ENCODE measurements around the gene RCE1. TPM values are rescaled to one million over a fixed set of nuclear protein-coding genes. Genes with fewer than 3 reads are reported as not detected.

Gene RCE1
- total RNA-seq, 1 donor from 2014 or later, result 5.6 TPM

- DNase-seq (ENCODE audit: missing footprints) (no peak), ATAC-seq (no peak)
- intact Hi-C loops (cut with DNase I), result no loop called here
Observed at GRCh38 chr11:66879999-66880398, 36.8 kb downstream of the RCE1 start.

GRCh38 chr11:66880496-66881450 is 37.5 kb downstream of the RCE1 start:
- ATAC-seq (peak; percentile 29), DNase-seq (ENCODE audit: missing footprints) (no peak)
- intact Hi-C loops (cut with DNase I), result no loop called here

GRCh38 chr11:66881451-66881835 is 38.2 kb downstream of the RCE1 start:
- no peak for ATAC-seq
- intact Hi-C loops (cut with DNase I), result no loop called here
- no peak for DNase-seq (ENCODE audit: missing footprints)

GRCh38 chr11:66881927-66882452 is 38.7 kb downstream of the RCE1 start:
- ATAC-seq (no peak), DNase-seq (ENCODE audit: missing footprints) (no peak)
- intact Hi-C loops (cut with DNase I), result no loop called here

- no peak for ATAC-seq
Observed at GRCh38 chr11:66882561-66883015, 39.3 kb downstream of the RCE1 start.

GRCh38 chr11:66883016-66883965 is 40.0 kb downstream of the RCE1 start:
- DNase-seq (ENCODE audit: missing footprints), result no peak
- intact Hi-C loops (cut with DNase I), result no loop called here
- no peak for ATAC-seq

More at GRCh38 chr11:66882561-66883015, 39.3 kb downstream of the RCE1 start:
- intact Hi-C loops (cut with DNase I), result no loop called here
- DNase-seq (ENCODE audit: missing footprints), result no peak

GRCh38 chr11:66884443-66884842 is 41.2 kb downstream of the RCE1 start:
- ATAC-seq (no peak), DNase-seq (ENCODE audit: missing footprints) (no peak)
- intact Hi-C loops (cut with DNase I), result no loop called here

- intact Hi-C loops (cut with DNase I), result no loop called here
- DNase-seq (ENCODE audit: missing footprints), result no peak
- ATAC-seq, result no peak
Observed at GRCh38 chr11:66885469-66885868, 42.2 kb downstream of the RCE1 start.

- ATAC-seq (no peak), DNase-seq (ENCODE audit: missing footprints) (no peak)
- intact Hi-C loops (cut with DNase I), result no loop called here
Observed at GRCh38 chr11:66885950-66886440, 42.8 kb downstream of the RCE1 start.

GRCh38 chr11:66886671-66887221 is 43.5 kb downstream of the RCE1 start:
- ATAC-seq (peak; percentile 85), DNase-seq (ENCODE audit: missing footprints) (no peak)
- intact Hi-C loops (cut with DNase I), result no loop called here

GRCh38 chr11:66887526-66887925 is 44.3 kb downstream of the RCE1 start:
- intact Hi-C loops (cut with DNase I), result no loop called here
- ATAC-seq (no peak), DNase-seq (ENCODE audit: missing footprints) (no peak)

GRCh38 chr11:66888282-66888681 is 45.0 kb downstream of the RCE1 start:
- intact Hi-C loops (cut with DNase I), result no loop called here
- ATAC-seq (no peak), DNase-seq (ENCODE audit: missing footprints) (no peak)

- no peak for ATAC-seq
- no peak for DNase-seq (ENCODE audit: missing footprints)
- intact Hi-C loops (cut with DNase I), result no loop called here
Observed at GRCh38 chr11:66889960-66890359, 46.7 kb downstream of the RCE1 start.

- intact Hi-C loops (cut with DNase I), result no loop called here
- ATAC-seq (no peak), DNase-seq (ENCODE audit: missing footprints) (no peak)
Observed at GRCh38 chr11:66891851-66892660, 48.8 kb downstream of the RCE1 start.

GRCh38 chr11:66892911-66893310 is 49.7 kb downstream of the RCE1 start:
- no peak for ATAC-seq
- DNase-seq (ENCODE audit: missing footprints), result no peak
- intact Hi-C loops (cut with DNase I), result no loop called here

GRCh38 chr11:66894141-66894540 is 50.9 kb downstream of the RCE1 start:
- no peak for DNase-seq (ENCODE audit: missing footprints)
- ATAC-seq, result no peak
- intact Hi-C loops (cut with DNase I), result no loop called here
